HG02943 (cell line): ENCODE measurements around the gene BLM.

Experiments used
- ATAC-seq: cut with Tn5 transposase; IDR thresholded peaks from one replicate; pipeline ENCODE4 v1.9.1; 2021; ENCODE audit warnings: mild to moderate bottlenecking, low read depth, moderate library complexity; ENCODE audit not compliant: unreplicated experiment

BLM gene

GRCh38 chr15:90774731-90775514 is 57.8 kb downstream of the BLM start:
- no peak for ATAC-seq

- ATAC-seq = no peak
Observed at GRCh38 chr15:90780916-90781315, 63.8 kb downstream of the BLM start.

GRCh38 chr15:90782442-90782841 is 65.3 kb downstream of the BLM start:
- ATAC-seq = no peak

- ATAC-seq = no peak
Observed at GRCh38 chr15:90787881-90788280, 70.7 kb downstream of the BLM start.

- no peak for ATAC-seq
Observed at GRCh38 chr15:90789462-90789861, 72.3 kb downstream of the BLM start.

GRCh38 chr15:90790057-90790456 is 72.9 kb downstream of the BLM start:
- ATAC-seq = no peak

- ATAC-seq = no peak
Observed at GRCh38 chr15:90790561-90790960, 73.4 kb downstream of the BLM start.

- no peak for ATAC-seq
Observed at GRCh38 chr15:90794538-90794937, 77.4 kb downstream of the BLM start.

- no peak for ATAC-seq
Observed at GRCh38 chr15:90799639-90800170, 82.6 kb downstream of the BLM start.

- ATAC-seq = no peak
Observed at GRCh38 chr15:90801803-90802202, 84.7 kb downstream of the BLM start.

- no peak for ATAC-seq
Observed at GRCh38 chr15:90807074-90807785, 90.1 kb downstream of the BLM start.

- ATAC-seq = no peak
Observed at GRCh38 chr15:90807786-90808086, 90.6 kb downstream of the BLM start.

- ATAC-seq = no peak
Observed at GRCh38 chr15:90808517-90809235, 91.5 kb downstream of the BLM start.

- ATAC-seq = no peak
Observed at GRCh38 chr15:90809536-90809935, 92.4 kb downstream of the BLM start.

- no peak for ATAC-seq
Observed at GRCh38 chr15:90810354-90810753, 93.2 kb downstream of the BLM start.

GRCh38 chr15:90812171-90812957 is 95.2 kb downstream of the BLM start:
- ATAC-seq = no peak

- ATAC-seq = no peak
Observed at GRCh38 chr15:90812958-90813265, 95.8 kb downstream of the BLM start.

- ATAC-seq = no peak
Observed at GRCh38 chr15:90813796-90814190, 96.6 kb downstream of the BLM start.

- ATAC-seq = no peak
Observed at GRCh38 chr15:90814191-90814821, 97.2 kb downstream of the BLM start.

GRCh38 chr15:90816401-90817116 is 99.4 kb downstream of the BLM start:
- no peak for ATAC-seq
